Prostate gland (tissue), 2 donors: ENCODE measurements around the gene DOK4. TPM values are rescaled to one million over a fixed set of nuclear protein-coding genes. Genes with fewer than 3 reads are reported as not detected.

Experiments used
- DNase-seq: peaks from one replicate; pipeline ENCODE4 v3.0.0-alpha.2; 2019; ENCODE audit warnings: low spot score
- H3K27ac ChIP-seq, 2 donors: fragments of 200-600 bp; sonication (generic); 2 replicates each; pipeline ENCODE4 v1.5.1; 2017 to 2019
- H3K27me3 ChIP-seq: fragments of 200-600 bp; sonication (generic); replicated peaks from 2 replicates; pipeline ENCODE4 v1.5.1; 2019; ENCODE audit not compliant: insufficient read depth
- H3K36me3 ChIP-seq, 2 donors: fragments of 200-600 bp; sonication (generic); 1 replicate in 1 of 2; 2 replicates in 1 of 2; pipeline versions ENCODE4 v1.5.1 to v1.8.1; 2017 to 2019
- H3K4me1 ChIP-seq: fragments of 200-600 bp; sonication (generic); replicated peaks from 2 replicates; pipeline ENCODE4 v1.5.1; 2019
- H3K4me3 ChIP-seq, 2 donors: fragments of 200-600 bp; sonication (generic); 2 replicates each; pipeline ENCODE4 v1.5.1; 2017 to 2019
- H3K9me3 ChIP-seq: fragments of 200-600 bp; sonication (generic); 2 replicates; pipeline ENCODE4 v1.5.1; 2017
- CTCF ChIP-seq, 4 experiments: fragments of 200-600 bp in 2 of 4; fragments of 450-650 bp in 2 of 4; sonication (generic) in 2 of 4; IDR thresholded peaks; 1 replicate in 3 of 4; 2 replicates in 1 of 4; pipeline ENCODE4 v1.5.1; 2016 to 2019; ENCODE audit warnings: antibody characterized with exemption in 4 of 4, mild to moderate bottlenecking in 2 of 4, moderate library complexity in 2 of 4
- POLR2A ChIP-seq: fragments of 450-650 bp; IDR thresholded peaks from one replicate; pipeline ENCODE4 v1.6.1; 2016; ENCODE audit warnings: antibody characterized with exemption, mild to moderate bottlenecking
- POLR2AphosphoS5 ChIP-seq: sonication (generic); formaldehyde crosslinking; IDR thresholded peaks from one replicate; pipeline ENCODE4 v1.6.1; 2017; ENCODE audit warnings: antibody characterized with exemption
- WGBS: methylation state at CpG from one replicate; pipeline ENCODE4 v1.1.5; 2018; 5-methylcytosine and 5-hydroxymethylcytosine counted together
- intact Hi-C: fragments of 100-400 bp; cut with DNase I; formaldehyde crosslinking; loops from one replicate; pipeline ENCODE4 v1.14.2; 2022
- total RNA-seq, 2 donors: library from RNA; depleted of rRNA; stranded (reverse); fragments of >200 nt; gene quantifications; one replicate each; pipeline ENCODE4 v1.1.0, GENCODE V29; 2016

DOK4 gene
- total RNA-seq, 2 donors from 2014 or later = 26.3 to 55.4 TPM

GRCh38 chr16:57464523-57464922, 21.8 kb downstream of the DOK4 start:
- intact Hi-C loops = no loop called here
- TF ChIP-seq POLR2AphosphoS5 (no peak), POLR2A (no peak), CTCF (IDR thresholded peaks at IDR 0.05) (no peak)
- DNase-seq = no peak

GRCh38 chr16:57462978-57463362, 23.3 kb downstream of the DOK4 start:
- no peaks in the 10 kb centered on the region for H3K27me3 ChIP-seq
- no peaks in the 10 kb centered on the region for H3K9me3 ChIP-seq
- TF ChIP-seq POLR2A (no peak), CTCF (IDR thresholded peaks at IDR 0.05) (no peak), POLR2AphosphoS5 (no peak)
- H3K27ac ChIP-seq = peak overlapping the region; percentile 81 to 90
- H3K4me1 ChIP-seq = no peaks in the 10 kb centered on the region
- intact Hi-C loops = no loop called here
- DNase-seq = no peak
- 2% methylated on average over 16 of the region's 16 CpGs for WGBS
- peak overlapping the region; percentile 94 to 98 for H3K4me3 ChIP-seq
- peaks cover 0 to 15% of the 10 kb centered on the region in 2 donors for H3K36me3 ChIP-seq

More at GRCh38 chr16:57464523-57464922, 21.8 kb downstream of the DOK4 start:
- H3K9me3 ChIP-seq = no peaks in the 10 kb centered on the region
- no peaks in the 10 kb centered on the region for H3K27me3 ChIP-seq
- WGBS = 90% methylated on average over 2 of the region's 2 CpGs
- H3K27ac ChIP-seq = no peak overlapping the region
- no peak overlapping the region for H3K4me3 ChIP-seq
- peaks cover 4 to 13% of the 10 kb centered on the region in 2 donors for H3K36me3 ChIP-seq
- H3K4me1 ChIP-seq = no peaks in the 10 kb centered on the region

GRCh38 chr16:57462209-57462977, 23.9 kb downstream of the DOK4 start, which contains the start of gene POLR2C:
Gene POLR2C (plus strand): TSS chr16:57462679. CDS start chr16:57462725, 46 bp downstream.
- Histone ChIP-seq H3K27me3 (no peaks in the 10 kb centered on the region), H3K4me3 (peak within 1 kb of the TSS; percentile 94 to 98), H3K36me3 (peaks cover 0 to 17% of the 10 kb centered on the region in 2 donors), H3K4me1 (no peaks in the 10 kb centered on the region), H3K9me3 (no peaks in the 10 kb centered on the region), H3K27ac (peak within 1 kb of the TSS; percentile 81 to 90)
- 1% methylated on average over 43 of the region's 47 CpGs for WGBS
- TF ChIP-seq POLR2A (peak; percentile 65), CTCF (IDR thresholded peaks at IDR 0.05) (peak; percentile 71 to 97 (median 94)), POLR2AphosphoS5 (peak; percentile 93)
- DNase-seq = peak; percentile 71
- intact Hi-C loops = no loop called here

GRCh38 chr16:57452021-57452420, 34.3 kb downstream of the DOK4 start:
- DNase-seq = no peak
- peaks cover 6 to 10% of the 10 kb centered on the region in 2 donors for H3K36me3 ChIP-seq
- H3K9me3 ChIP-seq = no peaks in the 10 kb centered on the region
- no peak for TF ChIP-seq CTCF (IDR thresholded peaks at IDR 0.05)
- TF ChIP-seq POLR2AphosphoS5 = no peak
- no peak for TF ChIP-seq POLR2A
- no peak overlapping the region for H3K4me3 ChIP-seq
- intact Hi-C loops = no loop called here
- H3K27ac ChIP-seq = no peak overlapping the region
- H3K4me1 ChIP-seq = no peaks in the 10 kb centered on the region
- 92% methylated on average over 10 of the region's 10 CpGs for WGBS
- H3K27me3 ChIP-seq = no peaks in the 10 kb centered on the region
